GM19023 (cell line): Measurements from ENCODE around the gene FOXL2.

ENCODE experiments used
- ATAC-seq: cut with Tn5 transposase; IDR thresholded peaks from one replicate; pipeline ENCODE4 v1.9.1; 2021; ENCODE audit warnings: mild to moderate bottlenecking, moderate library complexity; ENCODE audit not compliant: unreplicated experiment

The FOXL2 gene

DNA sequence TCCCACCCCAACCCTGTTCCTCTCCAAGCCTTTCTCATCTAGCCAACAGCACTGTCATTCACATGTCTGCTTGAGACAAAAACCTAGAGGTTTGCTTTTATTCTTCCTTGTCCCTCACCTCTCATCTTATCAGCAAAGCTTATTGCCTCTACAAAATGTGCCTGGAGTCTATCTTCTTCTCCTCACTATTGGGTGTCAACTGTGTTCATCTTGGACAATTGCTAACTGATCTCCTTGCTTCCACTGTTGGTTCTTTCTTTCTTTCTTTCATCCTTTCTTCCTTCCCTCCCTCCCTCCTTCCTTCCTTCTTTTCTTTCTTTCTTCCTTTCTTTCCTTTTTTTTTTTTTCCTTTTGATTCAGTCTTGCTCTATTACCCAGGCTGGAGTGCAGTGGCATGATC, 48.2 kb downstream of the FOXL2 start:
- ATAC-seq = no peak

DNA sequence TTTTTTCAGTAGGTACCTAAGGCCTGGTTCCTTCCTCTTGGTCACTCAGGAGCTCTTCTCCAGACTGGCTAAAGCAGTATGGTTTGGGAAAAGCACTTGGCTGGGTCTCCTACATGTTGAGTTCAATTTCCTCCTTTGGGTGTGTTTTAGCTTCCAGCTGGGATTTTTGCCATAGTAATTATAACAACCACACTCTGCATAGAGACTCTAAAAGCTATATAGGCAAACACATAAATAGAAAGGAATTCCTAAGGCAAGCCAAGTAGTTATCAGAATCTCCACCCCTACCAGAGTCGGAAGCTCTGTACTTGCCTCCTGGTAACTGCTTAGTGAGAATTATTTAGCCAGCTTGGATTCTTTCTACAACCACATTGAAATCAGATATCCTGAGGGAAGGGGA, 48.6 kb downstream of the FOXL2 start:
- ATAC-seq = no peak
